K562 (cell line): Measurements from ENCODE around the gene MACROD2. TPM values are rescaled to one million over a fixed set of nuclear protein-coding genes. Genes with fewer than 3 reads are reported as not detected.

Experiments
- ATAC-seq: fragments of 200-7000 bp; cut with Tn5 transposase; 3 replicates; pipeline ENCODE4 v1.9.1; 2020; ENCODE audit warnings: moderate library complexity
- BruUV-seq: library from RNA; stranded (reverse); fragments of 400-500 nt; replicated peaks from 2 replicates; lab custom pipeline; 2021; lab: Mats Ljungman, UMichigan
- CTCF ChIA-PET: fragments of 300-600 bp; formaldehyde crosslinking; extraction: SDS; loops from one replicate; lab custom pipeline; 2021; ENCODE audit warnings: low intra/inter-chr PET ratio; lab: Yijun Ruan, JAX
- POLR2A ChIA-PET: fragments of 300-600, 350-650 bp; sonication (Branson Sonifier 250); formaldehyde crosslinking; extraction: SDS; loops from one replicate; lab custom pipeline; 2021; ENCODE audit warnings: antibody characterized with exemption, inconsistent platforms; lab: Yijun Ruan, JAX
- DNase-seq, 4 experiments: peaks; one replicate each; pipeline versions ENCODE4 v3.0.0 to v3.0.0-alpha.2; 2011 to 2018; ENCODE audit warnings: low spot score in 3 of 4, mixed read lengths in 3 of 4; ENCODE audit errors: extremely low read depth in 1 of 4
- FAIRE-seq: peaks from 2 replicates; lab custom pipeline; 2011; peaks lifted over from hg19 to GRCh38; lab: Jason Lieb, UNC
- H2AFZ ChIP-seq: 2 replicates; pipeline ENCODE4 v1.6.0; 2011; ENCODE audit warnings: low read depth, low read length, control low read depth, inconsistent platforms
- H3K27ac ChIP-seq: fragments of 200-600 bp; 3 replicates; pipeline ENCODE4 v1.8.0; 2011; ENCODE audit warnings: low read depth, mild to moderate bottlenecking, control low read depth, inconsistent platforms, low read length, moderate library complexity, mixed read lengths; ENCODE audit errors: extremely low read depth
- H3K27me3 ChIP-seq, 2 experiments: fragments of 300-600 bp in 1 of 2; 2 replicates in 1 of 2; 3 replicates in 1 of 2; pipeline versions ENCODE4 v1.6.0 to v1.8.0; 2011; ENCODE audit warnings: inconsistent platforms in 2 of 2, low read length in 2 of 2, mild to moderate bottlenecking in 1 of 2, mixed read lengths in 1 of 2, moderate library complexity in 1 of 2; ENCODE audit not compliant: control insufficient read depth in 2 of 2, insufficient read depth in 2 of 2
- H3K36me3 ChIP-seq: fragments of 300-600 bp; 3 replicates; pipeline ENCODE4 v1.8.0; 2011; ENCODE audit warnings: mild to moderate bottlenecking, low read length, inconsistent platforms; ENCODE audit not compliant: control insufficient read depth, insufficient read depth
- H3K4me1 ChIP-seq, 2 experiments: fragments of 200-600 bp in 1 of 2; replicated peaks in 1 of 2; 2 replicates in 1 of 2; 3 replicates in 1 of 2; pipeline versions ENCODE4 v1.5.1 to v1.8.0; 2011; ENCODE audit warnings: inconsistent platforms in 2 of 2, low read length in 2 of 2, mild to moderate bottlenecking in 1 of 2, mixed read lengths in 1 of 2, moderate library complexity in 1 of 2; ENCODE audit not compliant: control insufficient read depth in 2 of 2, insufficient read depth in 2 of 2
- H3K4me2 ChIP-seq: 2 replicates; pipeline ENCODE4 v1.6.1; 2011; ENCODE audit warnings: low read length, control low read depth, inconsistent platforms, mixed read lengths; ENCODE audit not compliant: insufficient read depth
- H3K4me3 ChIP-seq: fragments of 200-600 bp; sonication (generic), shearing (Covaris generic); 2 replicates; pipeline ENCODE4 v1.5.1; 2016; ENCODE audit warnings: control low read depth, inconsistent platforms
- H3K79me2 ChIP-seq: fragments of 200-600 bp; 3 replicates; pipeline ENCODE4 v1.8.0; 2011; ENCODE audit warnings: low read length, inconsistent platforms; ENCODE audit not compliant: control insufficient read depth, insufficient read depth
- H3K9ac ChIP-seq, 2 experiments: 2 replicates each; pipeline versions ENCODE4 v1.6.0 to v1.6.1; 2011; ENCODE audit warnings: low read depth in 2 of 2, low read length in 2 of 2, control low read depth in 1 of 2, inconsistent platforms in 1 of 2, mild to moderate bottlenecking in 1 of 2, mixed read lengths in 1 of 2; ENCODE audit not compliant: insufficient read depth in 1 of 2
- H3K9me1 ChIP-seq: one replicate; pipeline ENCODE4 v1.6.0; 2011; ENCODE audit warnings: inconsistent platforms, mild to moderate bottlenecking, low read length, moderate library complexity; ENCODE audit not compliant: control insufficient read depth, insufficient read depth
- H3K9me3 ChIP-seq: replicated peaks from 2 replicates; pipeline ENCODE4 v1.5.1; 2011; ENCODE audit warnings: low read depth, low read length, inconsistent platforms; ENCODE audit not compliant: control insufficient read depth, insufficient read depth
- H4K20me1 ChIP-seq: replicated peaks from 2 replicates; pipeline ENCODE4 v1.6.1; 2011; ENCODE audit warnings: low read length, inconsistent platforms, mixed read lengths; ENCODE audit not compliant: control insufficient read depth, insufficient read depth
- BRF1 ChIP-seq: IDR thresholded peaks from 3 replicates; pipeline ENCODE4 v1.6.1; 2011; ENCODE audit warnings: borderline replicate concordance, mild to moderate bottlenecking; ENCODE audit not compliant: insufficient read length; ENCODE audit errors: extremely low read depth
- CHD1 ChIP-seq: fragments of 200-600 bp; sonication (generic); IDR thresholded peaks from one replicate; pipeline ENCODE4 v1.6.1; 2012; ENCODE audit warnings: mild to moderate bottlenecking, moderate library complexity, low read length, inconsistent platforms
- HDAC3 ChIP-seq: fragments of 450-650 bp; IDR thresholded peaks from 2 replicates; pipeline ENCODE4 v1.6.1; 2018; ENCODE audit warnings: borderline replicate concordance, mild to moderate bottlenecking, moderate library complexity; ENCODE audit not compliant: partially characterized antibody
- KLF10 ChIP-seq: fragments of 250-450 bp; sonication (Bioruptor Pico); IDR thresholded peaks from 2 replicates; pipeline ENCODE4 v1.6.1; 2021; ENCODE audit warnings: matching md5 sums
- KLF13 ChIP-seq: fragments of 450-650 bp; IDR thresholded peaks from 2 replicates; pipeline ENCODE4 v1.6.1; 2016; ENCODE audit warnings: missing genetic modification characterization, low read depth, mild to moderate bottlenecking, missing compliant biosample characterization, moderate library complexity, borderline replicate concordance
- MAFK ChIP-seq: IDR thresholded peaks from 2 replicates; pipeline ENCODE4 v1.6.1; 2011; ENCODE audit warnings: low read length, improper control_type of control experiment
- RBFOX2 ChIP-seq: fragments of 200-400 bp; formaldehyde crosslinking; IDR thresholded peaks from 2 replicates; pipeline ENCODE4 v1.6.1; 2017; ENCODE audit warnings: low read depth, mild to moderate bottlenecking, low read length, moderate library complexity
- SNIP1 ChIP-seq: fragments of 450-650 bp; IDR thresholded peaks from 2 replicates; pipeline ENCODE4 v1.7.1; 2017; ENCODE audit warnings: low read depth, mild to moderate bottlenecking
- U2AF2 ChIP-seq: fragments of 200-400 bp; formaldehyde crosslinking; optimal IDR thresholded peaks from 2 replicates; pipeline ENCODE3; 2017; ENCODE audit warnings: low read depth, mild to moderate bottlenecking, low read length
- WGBS: fragments of 100-300 bp; shearing (Covaris generic); methylation state at CpG from one replicate; pipeline ENCODE4 v1.1.6; 2016; ENCODE audit warnings: low coverage, mixed read lengths; ENCODE audit not compliant: insufficient coverage; ENCODE audit errors: missing lambda C conversion rate; 5-methylcytosine and 5-hydroxymethylcytosine counted together
- in situ Hi-C: fragments of 300-500 bp; cut with MboI; formaldehyde crosslinking; loops from 4 replicates; pipeline ENCODE4 v1.15.0; 2018; ENCODE audit warnings: inconsistent platforms, mixed read lengths
- intact Hi-C: fragments of 100-400 bp; cut with micrococcal nuclease; formaldehyde crosslinking; loops from 2 replicates; pipeline ENCODE4 v1.14.2; 2022
- polyA plus RNA-seq, 8 experiments: library from polyadenylated mRNA; depleted of rRNA in 4 of 8; stranded (reverse) in 5 of 8; unstranded in 3 of 8; fragments of >200 nt; fragmentation: Nextera tagmentation in 2 of 8; fragmentation: Illumina TruSeq in 1 of 8; extraction: Ambion mirVana in 2 of 8; extraction: Trizol in 1 of 8; gene quantifications; 2 replicates each; pipeline versions ENCODE4 v1.2.1 to v1.2.3, GENCODE V29; 2011 to 2014; ENCODE audit warnings: inconsistent platforms in 1 of 8, missing spikeins in 1 of 8
- total RNA-seq, 7 experiments: library from RNA; depleted of rRNA in 6 of 7; stranded (reverse); fragments of >200 nt in 6 of 7; fragmentation: Illumina TruSeq in 2 of 7; extraction: Trizol in 2 of 7; gene quantifications; 2 replicates each; pipeline versions ENCODE4 v1.2.1 to v1.2.3, GENCODE V29; 2011 to 2021; ENCODE audit warnings: low replicate concordance in 1 of 7
- TF ChIP-seq, protein P1 (sequence below): fragments of 200-800 bp; sonication (Bioruptor generic); IDR thresholded peaks from 2 replicates; pipeline ENCODE4 v1.6.1; 2017; ENCODE audit warnings: missing genetic modification characterization, missing compliant biosample characterization
- TF ChIP-seq, protein P2 (sequence below): sonication (generic); formaldehyde crosslinking; IDR thresholded peaks from 2 replicates; pipeline ENCODE4 v1.8.0; 2022; ENCODE audit warnings: mild to moderate bottlenecking, missing genetic modification reagents

The MACROD2 gene
- total and polyA plus RNA-seq, 9 of the 15 experiments (the other 6 are each of a cell fraction or from before 2014, with no cell fraction given): not detected

DNA sequence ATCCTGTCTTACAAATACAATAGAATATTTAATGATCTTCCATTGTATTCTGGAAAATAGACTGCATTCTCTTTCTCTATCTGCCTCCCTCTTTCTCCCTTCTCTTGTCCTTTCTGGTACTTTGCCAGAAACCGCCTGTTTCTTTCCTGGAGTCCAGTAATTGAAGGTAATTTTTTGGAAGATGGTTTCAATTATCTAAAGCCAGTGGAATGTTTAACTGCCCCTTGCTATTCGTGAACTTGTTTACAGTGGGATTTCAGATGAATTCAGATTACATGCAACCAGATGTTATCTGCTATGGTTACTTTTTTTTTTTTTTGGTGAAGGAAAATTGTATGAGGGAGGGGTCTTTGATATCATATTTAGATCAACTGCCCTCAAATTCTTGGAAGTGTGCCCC, 997.6 kb downstream of the MACROD2 start (continued):
- TF ChIP-seq, protein P1, sequence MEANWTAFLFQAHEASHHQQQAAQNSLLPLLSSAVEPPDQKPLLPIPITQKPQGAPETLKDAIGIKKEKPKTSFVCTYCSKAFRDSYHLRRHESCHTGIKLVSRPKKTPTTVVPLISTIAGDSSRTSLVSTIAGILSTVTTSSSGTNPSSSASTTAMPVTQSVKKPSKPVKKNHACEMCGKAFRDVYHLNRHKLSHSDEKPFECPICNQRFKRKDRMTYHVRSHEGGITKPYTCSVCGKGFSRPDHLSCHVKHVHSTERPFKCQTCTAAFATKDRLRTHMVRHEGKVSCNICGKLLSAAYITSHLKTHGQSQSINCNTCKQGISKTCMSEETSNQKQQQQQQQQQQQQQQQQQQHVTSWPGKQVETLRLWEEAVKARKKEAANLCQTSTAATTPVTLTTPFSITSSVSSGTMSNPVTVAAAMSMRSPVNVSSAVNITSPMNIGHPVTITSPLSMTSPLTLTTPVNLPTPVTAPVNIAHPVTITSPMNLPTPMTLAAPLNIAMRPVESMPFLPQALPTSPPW (CRISPR knock-in tag): no peak

DNA sequence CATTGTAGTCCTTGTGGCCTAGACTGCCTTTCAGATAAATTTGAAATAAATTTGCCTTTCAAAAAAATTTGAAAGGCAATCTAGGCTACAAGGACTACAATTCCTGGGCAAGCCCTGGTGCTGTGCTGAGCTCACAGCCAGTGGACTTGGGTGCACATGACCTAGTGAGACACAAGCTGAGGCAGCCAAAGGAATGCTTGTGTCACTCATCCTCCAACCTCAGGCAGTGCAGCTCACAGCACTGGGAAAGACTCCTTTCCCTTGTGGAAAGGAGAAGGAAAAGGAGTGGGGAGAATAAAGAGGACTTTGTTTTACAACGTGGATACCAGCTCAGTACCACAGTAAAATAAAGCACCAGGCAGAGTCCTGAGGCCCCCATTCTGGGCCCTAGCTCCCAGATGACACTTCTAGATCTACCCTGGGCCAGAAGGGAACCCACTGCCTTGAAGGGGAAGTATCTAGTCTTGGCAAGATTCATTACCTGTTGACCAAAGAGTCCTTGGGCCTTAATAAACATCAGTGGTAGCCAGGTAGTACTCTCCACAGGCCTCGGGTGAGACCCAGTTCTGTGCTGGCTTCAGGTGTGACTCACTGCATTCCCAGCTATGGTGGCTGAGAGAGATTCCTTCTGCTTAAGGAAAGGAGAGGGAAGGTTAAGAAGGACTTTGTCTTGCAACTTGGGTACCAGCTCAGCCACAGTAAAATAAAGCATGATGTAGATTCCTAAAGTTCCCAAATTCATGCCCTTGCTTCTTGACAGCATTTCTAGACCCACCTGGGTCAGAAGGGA, 1001.8 kb downstream of the MACROD2 start:
- Histone ChIP-seq H3K9me1 (no peaks in the 10 kb centered on the region), H3K4me2 (no peak overlapping the region), H2AFZ (no peak overlapping the region), H3K27ac (no peak overlapping the region), H3K79me2 (no peaks in the 10 kb centered on the region), H3K27me3 (no peaks in the 10 kb centered on the region), H3K4me1 (no peaks in the 10 kb centered on the region), H3K9ac (no peak overlapping the region), H3K4me3 (no peak overlapping the region), H4K20me1 (no peaks in the 10 kb centered on the region), H3K9me3 (no peaks in the 10 kb centered on the region), H3K36me3 (no peaks in the 10 kb centered on the region)
- DNase-seq: no peak
- in situ Hi-C loops: no loop called here
- intact Hi-C loops: no loop called here
- no peak for FAIRE-seq
- POLR2A ChIA-PET: no interaction called here
- TF ChIP-seq, protein P2, sequence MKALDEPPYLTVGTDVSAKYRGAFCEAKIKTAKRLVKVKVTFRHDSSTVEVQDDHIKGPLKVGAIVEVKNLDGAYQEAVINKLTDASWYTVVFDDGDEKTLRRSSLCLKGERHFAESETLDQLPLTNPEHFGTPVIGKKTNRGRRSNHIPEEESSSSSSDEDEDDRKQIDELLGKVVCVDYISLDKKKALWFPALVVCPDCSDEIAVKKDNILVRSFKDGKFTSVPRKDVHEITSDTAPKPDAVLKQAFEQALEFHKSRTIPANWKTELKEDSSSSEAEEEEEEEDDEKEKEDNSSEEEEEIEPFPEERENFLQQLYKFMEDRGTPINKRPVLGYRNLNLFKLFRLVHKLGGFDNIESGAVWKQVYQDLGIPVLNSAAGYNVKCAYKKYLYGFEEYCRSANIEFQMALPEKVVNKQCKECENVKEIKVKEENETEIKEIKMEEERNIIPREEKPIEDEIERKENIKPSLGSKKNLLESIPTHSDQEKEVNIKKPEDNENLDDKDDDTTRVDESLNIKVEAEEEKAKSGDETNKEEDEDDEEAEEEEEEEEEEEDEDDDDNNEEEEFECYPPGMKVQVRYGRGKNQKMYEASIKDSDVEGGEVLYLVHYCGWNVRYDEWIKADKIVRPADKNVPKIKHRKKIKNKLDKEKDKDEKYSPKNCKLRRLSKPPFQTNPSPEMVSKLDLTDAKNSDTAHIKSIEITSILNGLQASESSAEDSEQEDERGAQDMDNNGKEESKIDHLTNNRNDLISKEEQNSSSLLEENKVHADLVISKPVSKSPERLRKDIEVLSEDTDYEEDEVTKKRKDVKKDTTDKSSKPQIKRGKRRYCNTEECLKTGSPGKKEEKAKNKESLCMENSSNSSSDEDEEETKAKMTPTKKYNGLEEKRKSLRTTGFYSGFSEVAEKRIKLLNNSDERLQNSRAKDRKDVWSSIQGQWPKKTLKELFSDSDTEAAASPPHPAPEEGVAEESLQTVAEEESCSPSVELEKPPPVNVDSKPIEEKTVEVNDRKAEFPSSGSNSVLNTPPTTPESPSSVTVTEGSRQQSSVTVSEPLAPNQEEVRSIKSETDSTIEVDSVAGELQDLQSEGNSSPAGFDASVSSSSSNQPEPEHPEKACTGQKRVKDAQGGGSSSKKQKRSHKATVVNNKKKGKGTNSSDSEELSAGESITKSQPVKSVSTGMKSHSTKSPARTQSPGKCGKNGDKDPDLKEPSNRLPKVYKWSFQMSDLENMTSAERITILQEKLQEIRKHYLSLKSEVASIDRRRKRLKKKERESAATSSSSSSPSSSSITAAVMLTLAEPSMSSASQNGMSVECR (CRISPR knock-in tag): no peak
- TF ChIP-seq BRF1: no peak
- no peak for TF ChIP-seq U2AF2
- TF ChIP-seq HDAC3: no peak
- no peak for TF ChIP-seq RBFOX2
- TF ChIP-seq KLF10 (CRISPR knock-in tag): no peak
- no peak for TF ChIP-seq SNIP1
- TF ChIP-seq CHD1: no peak
- no peak for TF ChIP-seq KLF13 (tag)
- TF ChIP-seq MAFK: no peak
- no peak for ATAC-seq
- 0% methylated on average over 1 of the region's 2 CpGs for WGBS
- no TSS peak for BruUV-seq
- CTCF ChIA-PET: no interaction called here
